Nephron (organoid): Measurements from ENCODE around the gene ABCC10.

ENCODE experiments used
- H3K27ac Mint-ChIP-seq, 3 experiments: 2 replicates each; pipeline ENCODE4 v1.8.0; 2020; ENCODE audit warnings: mixed read lengths in 3 of 3, mild to moderate bottlenecking in 2 of 3, moderate library complexity in 1 of 3
- H3K27me3 Mint-ChIP-seq: 2 replicates; pipeline ENCODE4 v1.8.0; 2021; ENCODE audit warnings: low read depth, mild to moderate bottlenecking, moderate library complexity, mixed read lengths
- H3K36me3 Mint-ChIP-seq: 2 replicates; pipeline ENCODE4 v1.8.0; 2020; ENCODE audit warnings: low read depth, mixed read lengths
- H3K4me1 Mint-ChIP-seq: 2 replicates; pipeline ENCODE4 v1.8.0; 2020; ENCODE audit warnings: mixed read lengths
- H3K4me3 Mint-ChIP-seq, 3 experiments: 2 replicates each; pipeline ENCODE4 v1.8.0; 2020; ENCODE audit warnings: mild to moderate bottlenecking in 3 of 3, mixed read lengths in 3 of 3, moderate library complexity in 2 of 3
- H3K9me3 Mint-ChIP-seq: 2 replicates; pipeline ENCODE4 v1.8.0; 2020; ENCODE audit warnings: mixed read lengths
- CTCF ChIP-seq, 3 experiments: fragments of 200-600 bp; sonication (generic); IDR thresholded peaks; one replicate each; pipeline ENCODE4 v1.5.0; 2021; ENCODE audit warnings: antibody characterized with exemption in 3 of 3; ENCODE audit not compliant: unreplicated experiment in 3 of 3

Gene ABCC10

GRCh38 chr6:43475516-43475915, 48.2 kb downstream of the ABCC10 start:
- TF ChIP-seq CTCF (IDR thresholded peaks at IDR 0.05; ENCODE audit: unreplicated experiment in 3 of 3) = no peak
- H3K27me3 Mint-ChIP-seq = peaks cover 6% of the 10 kb centered on the region
- H3K9me3 Mint-ChIP-seq = no peaks in the 10 kb centered on the region
- H3K27ac Mint-ChIP-seq = peak overlapping the region; percentile 37 to 70 (median 54)
- H3K36me3 Mint-ChIP-seq = no peaks in the 10 kb centered on the region
- peaks cover 35% of the 10 kb centered on the region for H3K4me1 Mint-ChIP-seq
- peak overlapping the region in 2 of 3 experiments; percentile 69 to 72 for H3K4me3 Mint-ChIP-seq

GRCh38 chr6:43476746-43477145, 49.4 kb downstream of the ABCC10 start:
- H3K27ac Mint-ChIP-seq = peak overlapping the region; percentile 89 to 94 (median 90)
- H3K4me1 Mint-ChIP-seq = peaks cover 44% of the 10 kb centered on the region
- peak overlapping the region; percentile 86 to 99 (median 90) for H3K4me3 Mint-ChIP-seq
- no peaks in the 10 kb centered on the region for H3K36me3 Mint-ChIP-seq
- H3K27me3 Mint-ChIP-seq = peaks cover 6% of the 10 kb centered on the region
- TF ChIP-seq CTCF (IDR thresholded peaks at IDR 0.05; ENCODE audit: unreplicated experiment in 3 of 3) = no peak
- no peaks in the 10 kb centered on the region for H3K9me3 Mint-ChIP-seq

- no peaks in the 10 kb centered on the region for H3K9me3 Mint-ChIP-seq
- peaks cover 3% of the 10 kb centered on the region for H3K36me3 Mint-ChIP-seq
- peaks cover 49% of the 10 kb centered on the region for H3K4me1 Mint-ChIP-seq
- peak within 1 kb of the TSS; percentile 86 to 99 (median 90) for H3K4me3 Mint-ChIP-seq
- H3K27me3 Mint-ChIP-seq = peaks cover 6% of the 10 kb centered on the region
- H3K27ac Mint-ChIP-seq = peak within 1 kb of the TSS; percentile 89 to 94 (median 90)
- TF ChIP-seq CTCF (IDR thresholded peaks at IDR 0.05; ENCODE audit: unreplicated experiment in 3 of 3) = no peak
Measured at GRCh38 chr6:43477235-43478007, 50.1 kb downstream of the ABCC10 start, which contains the start of gene TJAP1. Gene TJAP1 (plus strand): TSS chr6:43477570. CDS start chr6:43499002, 21,432 bp downstream.

- no peak for TF ChIP-seq CTCF (IDR thresholded peaks at IDR 0.05; ENCODE audit: unreplicated experiment in 3 of 3)
- peak overlapping the region; percentile 89 to 94 (median 90) for H3K27ac Mint-ChIP-seq
- H3K27me3 Mint-ChIP-seq = peaks cover 6% of the 10 kb centered on the region
- no peaks in the 10 kb centered on the region for H3K9me3 Mint-ChIP-seq
- H3K4me1 Mint-ChIP-seq = peaks cover 50% of the 10 kb centered on the region
- H3K36me3 Mint-ChIP-seq = peaks cover 4% of the 10 kb centered on the region
- H3K4me3 Mint-ChIP-seq = peak overlapping the region; percentile 86 to 99 (median 90)
Measured at GRCh38 chr6:43478008-43478372, 50.6 kb downstream of the ABCC10 start.

GRCh38 chr6:43481075-43481474, 53.7 kb downstream of the ABCC10 start:
- Mint-ChIP-seq H3K27ac (no peak overlapping the region), H3K9me3 (no peaks in the 10 kb centered on the region), H3K4me1 (peaks cover 44% of the 10 kb centered on the region), H3K27me3 (no peaks in the 10 kb centered on the region), H3K4me3 (peak overlapping the region in 2 of 3 experiments; percentile 30 to 37), H3K36me3 (peaks cover 9% of the 10 kb centered on the region)
- TF ChIP-seq CTCF (IDR thresholded peaks at IDR 0.05; ENCODE audit: unreplicated experiment in 3 of 3) = no peak
